ENCODE measurements around the gene DIS3L. TPM values are rescaled to one million over a fixed set of nuclear protein-coding genes. Genes with fewer than 3 reads are reported as not detected.
A peak's percentile ranks its signal among the peaks of the same experiment; 100 is the strongest.

Gene DIS3L
- total and polyA plus RNA-seq, 2 donors (not counting 3 experiments of a cell fraction or from before 2014, with no cell fraction given) = 7.8 to 27.9 TPM

- peak overlapping the region; percentile 69 for H2AFZ ChIP-seq (ENCODE audit: low read depth, low read length)
- peak overlapping the region; percentile 86 for H3K4me2 ChIP-seq (ENCODE audit: insufficient read depth, low read length)
- FAIRE-seq = peak; percentile 84
- no peaks in the 10 kb centered on the region for H4K20me1 ChIP-seq (replicated peaks; ENCODE audit: control insufficient read depth, extremely low read depth, insufficient read depth, low read length)
- H3K9ac ChIP-seq (replicated peaks; ENCODE audit: extremely low read depth, insufficient read depth, low read length) = peak overlapping the region; percentile 88
- H3K79me2 ChIP-seq (ENCODE audit: control insufficient read depth, insufficient read depth, low read length) = peaks cover 10% of the 10 kb centered on the region
- peak; percentile 68 for DNase-seq (ENCODE audit: low read depth, low spot score)
- TF ChIP-seq POLR2A (IDR thresholded peaks at IDR 0.05; ENCODE audit: low read depth, low read length) = no peak
- TF ChIP-seq JUN (IDR thresholded peaks at IDR 0.05; ENCODE audit: borderline replicate concordance, insufficient read depth, insufficient read length, low read depth) = peak; percentile 26
- peak; percentile 76 for TF ChIP-seq MAX (IDR thresholded peaks at IDR 0.05; ENCODE audit: insufficient read depth, insufficient read length)
- no peak for TF ChIP-seq POLR2AphosphoS5 (IDR thresholded peaks at IDR 0.05; ENCODE audit: insufficient read depth, low read depth, low read length)
- TF ChIP-seq EZH2 (IDR thresholded peaks at IDR 0.05; ENCODE audit: borderline replicate concordance, low read depth, low read length, severe bottlenecking) = no peak
- peak; percentile 1 for TF ChIP-seq MYC (IDR thresholded peaks at IDR 0.05; ENCODE audit: low read depth, low read length)
- TF ChIP-seq CTCF (IDR thresholded peaks at IDR 0.05; ENCODE audit: extremely low read depth in 1 of 2, insufficient read depth in 1 of 2, low read depth in 1 of 2, low read length in 2 of 2) = no peak
- peak; percentile 47 for TF ChIP-seq FOS (IDR thresholded peaks at IDR 0.05; ENCODE audit: borderline replicate concordance, insufficient read depth, low read length)
- no peak for TF ChIP-seq GATA2 (IDR thresholded peaks at IDR 0.05; ENCODE audit: insufficient read depth, insufficient read length, low read depth, low read length)
- peak overlapping the region; percentile 7 to 78 (median 69) for H3K4me3 ChIP-seq (replicated peaks in 1 of 3; ENCODE audit: insufficient read depth in 1 of 3, low read depth in 1 of 3, low read length in 3 of 3)
- peaks cover 30% of the 10 kb centered on the region for H3K4me1 ChIP-seq (ENCODE audit: control insufficient read depth, extremely low read depth, insufficient read depth, low read length)
- dilution Hi-C loops (cut with MboI; ENCODE audit: extremely low pct_ligation_motif_present, low sequenced_read_pairs) = no loop called here
- intact Hi-C loops (cut with micrococcal nuclease) = loop anchor here (2.0 kb wide), 2 partner anchors 92 to 202 kb away; partner anchors contain the start of genes MAP2K1 and SNAPC5
- peak overlapping the region; percentile 71 for H3K27ac ChIP-seq (ENCODE audit: insufficient read depth, low read depth, low read length)
- ChIA-PET POLR2A (no interaction called here), CTCF (interaction anchor here (4.3 kb wide), 1 partner anchor 204 kb away, joined by 36 read pairs; the partner anchor contains the start of gene SNAPC5)
- H3K36me3 ChIP-seq (ENCODE audit: control insufficient read depth in 2 of 2, extremely low read depth in 1 of 2, insufficient read depth in 2 of 2, low read length in 2 of 2) = no peaks in the 10 kb centered on the region
- H3K9me3 ChIP-seq (replicated peaks; ENCODE audit: control insufficient read depth, insufficient read depth, low read length) = no peaks in the 10 kb centered on the region
- no peaks in the 10 kb centered on the region for H3K27me3 ChIP-seq (ENCODE audit: control insufficient read depth in 2 of 2, insufficient read depth in 2 of 2, low read length in 2 of 2)
- no peaks in the 10 kb centered on the region for H3K9me1 ChIP-seq (replicated peaks; ENCODE audit: control insufficient read depth, extremely low read depth, insufficient read depth, low read length)
- BruUV-seq (replicated peaks) = no TSS peak
These were observed 976 bp downstream of the DIS3L start for GRCh38 chr15:66294157-66294931.
